Astrocyte of the cerebellum (primary cell): ENCODE data around the gene AOAH.

Experiments used
- DNase-seq: peaks from one replicate; pipeline ENCODE4 v3.0.0-alpha.2; 2011; ENCODE audit warnings: low read depth
- H3K4me3 ChIP-seq: 2 replicates; pipeline ENCODE4 v1.5.1; 2011; ENCODE audit warnings: mild to moderate bottlenecking, low read depth, low read length, moderate library complexity
- CTCF ChIP-seq: IDR thresholded peaks from 2 replicates; pipeline ENCODE4 v1.5.1; 2012; ENCODE audit warnings: low read length, low read depth, moderate library complexity, mild to moderate bottlenecking; ENCODE audit errors: missing control alignments
- in situ Hi-C: cut with HindIII; loops from 2 replicates; pipeline ENCODE4 v1.10.0; 2017; ENCODE audit warnings: low sequenced_read_pairs

The AOAH gene

GRCh38 chr7:36599645-36600313 is 124.5 kb downstream of the AOAH start:
- in situ Hi-C loops: no loop called here

GRCh38 chr7:36598054-36598674 is 126.1 kb downstream of the AOAH start:
- no peak overlapping the region for H3K4me3 ChIP-seq
- in situ Hi-C loops: no loop called here
- no peak for TF ChIP-seq CTCF
- no peak for DNase-seq

More at GRCh38 chr7:36599645-36600313, 124.5 kb downstream of the AOAH start:
- no peak overlapping the region for H3K4me3 ChIP-seq
- no peak for DNase-seq
- no peak for TF ChIP-seq CTCF

- no peak for DNase-seq
- in situ Hi-C loops: no loop called here
- no peak overlapping the region for H3K4me3 ChIP-seq
- no peak for TF ChIP-seq CTCF
Observed at GRCh38 chr7:36597090-36597773, 127.1 kb downstream of the AOAH start.

- TF ChIP-seq CTCF: no peak
- in situ Hi-C loops: no loop called here
Observed at GRCh38 chr7:36594445-36594844, 129.8 kb downstream of the AOAH start.

GRCh38 chr7:36591636-36592035 is 132.7 kb downstream of the AOAH start:
- H3K4me3 ChIP-seq: no peak overlapping the region
- TF ChIP-seq CTCF: no peak
- no peak for DNase-seq
- in situ Hi-C loops: no loop called here

More at GRCh38 chr7:36594445-36594844, 129.8 kb downstream of the AOAH start:
- H3K4me3 ChIP-seq: no peak overlapping the region
- no peak for DNase-seq

- DNase-seq: no peak
- no peak for TF ChIP-seq CTCF
- H3K4me3 ChIP-seq: no peak overlapping the region
- in situ Hi-C loops: no loop called here
Observed at GRCh38 chr7:36589391-36589790, 134.9 kb downstream of the AOAH start.
